Neural cell (in vitro differentiated cells): ENCODE data around the gene PYGB.

ENCODE experiments used
- CTCF ChIP-seq: fragments of 450-650 bp; IDR thresholded peaks from 2 replicates; pipeline ENCODE4 v1.5.1; 2014; ENCODE audit warnings: antibody characterized with exemption, mild to moderate bottlenecking, moderate library complexity; ENCODE audit not compliant: poor library complexity, severe bottlenecking
- EP300 ChIP-seq: fragments of 450-650 bp; conservative IDR thresholded peaks from 2 replicates; pipeline ENCODE4 v1.6.1; 2014; ENCODE audit warnings: antibody characterized with exemption, mild to moderate bottlenecking, moderate library complexity; ENCODE audit not compliant: poor library complexity, severe bottlenecking
- EZH2 ChIP-seq: fragments of 200-600, 300-800 bp; shearing (Covaris generic), sonication (generic); IDR thresholded peaks from 2 replicates; pipeline ENCODE4 v1.6.1; 2014; ENCODE audit warnings: antibody characterized with exemption, low read length, borderline replicate concordance, mild to moderate bottlenecking; ENCODE audit not compliant: insufficient read depth, poor library complexity, severe bottlenecking

GRCh38 chr20:25223179-25223661, 24.7 kb upstream of the PYGB start:
- TF ChIP-seq EP300: no peak
- TF ChIP-seq EZH2: no peak
- TF ChIP-seq CTCF: no peak
